Activated naive CD4-positive, alpha-beta T cell treated with anti-CD3 and anti-CD28 coated beads, Interleukin-2, amount 50 U/mL, for 24 hours (primary cell): ENCODE measurements around the gene MMP28.

Source experiments
- H3K27ac Mint-ChIP-seq: one replicate; pipeline ENCODE4 v1.8.0; 2021; ENCODE audit warnings: mild to moderate bottlenecking, mixed read lengths
- H3K27me3 Mint-ChIP-seq: one replicate; pipeline ENCODE4 v1.8.0; 2021; ENCODE audit warnings: mixed read lengths
- H3K36me3 Mint-ChIP-seq: one replicate; pipeline ENCODE4 v1.8.0; 2021; ENCODE audit warnings: mixed read lengths
- H3K4me1 Mint-ChIP-seq: one replicate; pipeline ENCODE4 v1.8.0; 2021; ENCODE audit warnings: mixed read lengths
- H3K4me3 Mint-ChIP-seq: one replicate; pipeline ENCODE4 v1.8.0; 2021; ENCODE audit warnings: mild to moderate bottlenecking, mixed read lengths
- H3K9me3 Mint-ChIP-seq: one replicate; pipeline ENCODE4 v1.8.0; 2021; ENCODE audit warnings: mixed read lengths

Gene MMP28

DNA sequence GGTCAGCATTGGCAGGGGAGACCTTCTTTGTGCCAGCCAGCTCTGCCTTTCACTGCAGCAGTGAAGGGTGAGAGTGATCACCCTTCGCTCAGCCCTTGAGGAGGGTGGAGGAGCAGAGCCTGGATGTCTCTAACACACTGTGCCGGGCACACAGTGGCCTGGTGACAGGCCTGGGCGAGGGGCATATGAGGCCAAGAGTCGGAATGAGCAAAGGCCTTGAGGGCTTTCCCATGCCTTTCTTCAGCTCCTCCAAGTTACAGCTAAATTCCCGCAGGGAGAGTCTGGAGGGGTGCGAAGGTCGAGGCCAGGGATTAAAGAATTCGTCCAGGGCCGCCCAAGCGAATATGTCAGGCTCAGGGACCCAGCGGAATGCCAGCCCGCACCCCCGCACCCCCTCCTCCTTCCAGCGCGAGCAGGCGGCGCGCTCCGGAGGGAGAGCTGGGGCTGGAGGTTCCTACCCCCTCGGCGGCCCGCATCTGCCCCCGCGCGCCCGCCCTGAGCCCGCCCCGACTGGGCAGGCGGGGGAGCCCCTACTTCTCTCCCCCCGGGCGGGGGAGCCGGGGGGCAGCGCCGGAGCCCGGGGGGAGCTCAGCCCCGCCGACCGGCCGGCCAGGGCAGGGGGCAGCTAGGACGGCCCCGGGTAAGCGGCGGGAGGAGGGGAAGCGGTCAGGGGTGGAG is 64.1 kb downstream of the MMP28 start, which contains the start of gene RASL10B:
TSS of gene RASL10B (plus strand) at position 401 of the 678 bp plus-strand sequence. CDS start 3,546 bp downstream, outside the sequence.
- Mint-ChIP-seq H3K4me1 (peaks cover 21% of the 10 kb centered on the region), H3K9me3 (no peaks in the 10 kb centered on the region), H3K27me3 (no peaks in the 10 kb centered on the region), H3K4me3 (peak within 1 kb of the TSS; percentile 85), H3K27ac (no peak within 1 kb of the TSS), H3K36me3 (no peaks in the 10 kb centered on the region)

DNA sequence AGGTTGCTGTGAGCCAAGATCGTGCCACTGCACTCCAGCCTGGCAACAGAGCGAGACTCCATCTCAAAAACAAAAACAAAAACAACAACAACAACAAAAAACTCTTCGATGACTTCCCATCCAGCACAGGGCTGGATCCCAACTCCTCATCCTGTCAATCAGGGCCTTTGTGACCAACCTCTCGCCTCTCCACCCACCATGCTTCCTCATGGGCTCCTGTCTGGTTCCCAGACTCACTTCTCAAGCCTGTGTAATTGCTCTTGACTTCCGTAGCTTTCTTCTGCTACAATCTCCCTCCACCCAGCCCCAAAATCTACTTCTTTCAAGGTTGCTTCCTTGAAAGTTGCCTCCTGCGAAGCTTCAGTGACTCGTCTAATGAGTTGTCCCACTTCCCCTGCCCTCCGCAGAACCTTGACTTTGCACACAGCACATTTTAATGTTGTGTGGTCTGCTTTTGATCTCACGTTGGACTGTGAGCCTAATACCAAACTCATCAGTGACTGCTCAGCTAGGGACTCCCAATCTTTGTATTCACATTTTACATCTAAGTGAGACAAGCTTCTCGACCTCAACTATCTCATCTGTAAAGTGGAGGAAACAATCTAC is 64.9 kb downstream of the MMP28 start:
- peak overlapping the region; percentile 85 for H3K4me3 Mint-ChIP-seq
- H3K4me1 Mint-ChIP-seq = peaks cover 21% of the 10 kb centered on the region
- no peaks in the 10 kb centered on the region for H3K9me3 Mint-ChIP-seq
- no peaks in the 10 kb centered on the region for H3K36me3 Mint-ChIP-seq
- no peaks in the 10 kb centered on the region for H3K27me3 Mint-ChIP-seq
- H3K27ac Mint-ChIP-seq = no peak overlapping the region

DNA sequence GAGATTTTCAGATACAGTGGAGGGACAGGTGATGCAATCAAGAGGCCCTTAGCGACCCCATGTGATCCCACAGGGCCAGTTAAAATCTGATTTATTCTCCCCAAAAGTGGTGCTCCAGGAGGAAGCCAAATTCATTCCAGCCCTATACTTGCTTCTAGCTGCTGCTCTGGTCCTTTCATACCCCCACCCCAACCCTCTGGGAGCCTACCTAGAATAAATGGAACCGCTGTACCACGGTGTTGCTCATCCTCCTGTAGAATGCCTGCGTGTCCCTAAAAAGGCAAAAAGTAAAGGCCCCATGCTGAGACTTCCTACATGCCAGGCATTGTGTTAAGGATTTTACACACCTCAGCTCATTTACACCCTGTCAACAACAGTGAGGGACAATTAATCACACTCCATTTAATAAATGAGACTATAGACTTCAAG is 66.0 kb downstream of the MMP28 start:
- Mint-ChIP-seq H3K27ac (no peak overlapping the region), H3K4me1 (peaks cover 21% of the 10 kb centered on the region), H3K36me3 (no peaks in the 10 kb centered on the region), H3K27me3 (no peaks in the 10 kb centered on the region), H3K9me3 (no peaks in the 10 kb centered on the region), H3K4me3 (peak overlapping the region; percentile 20)

DNA sequence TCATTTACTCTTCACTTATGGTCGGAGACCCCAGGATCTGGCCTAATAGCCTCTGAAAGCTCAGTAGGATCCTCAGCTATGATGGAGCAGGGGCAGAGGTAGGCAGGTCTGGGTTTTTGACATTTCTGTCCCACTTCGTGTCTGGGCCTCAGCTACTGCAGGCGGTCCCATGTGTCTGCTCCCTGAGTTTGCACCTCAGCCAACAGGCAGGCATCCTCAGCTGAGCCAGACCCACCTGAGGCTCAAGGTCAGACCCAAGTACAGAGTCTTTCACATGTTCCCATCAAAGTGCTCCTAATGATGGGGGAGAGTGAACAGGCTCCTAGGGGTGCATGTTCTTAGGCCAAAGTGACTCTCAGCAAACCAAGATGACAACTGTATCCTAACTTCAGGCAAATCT is 66.9 kb downstream of the MMP28 start:
- H3K36me3 Mint-ChIP-seq = peaks cover 3% of the 10 kb centered on the region
- no peaks in the 10 kb centered on the region for H3K27me3 Mint-ChIP-seq
- no peak overlapping the region for H3K4me3 Mint-ChIP-seq
- H3K9me3 Mint-ChIP-seq = no peaks in the 10 kb centered on the region
- H3K4me1 Mint-ChIP-seq = peaks cover 21% of the 10 kb centered on the region
- peak overlapping the region; percentile 30 for H3K27ac Mint-ChIP-seq

DNA sequence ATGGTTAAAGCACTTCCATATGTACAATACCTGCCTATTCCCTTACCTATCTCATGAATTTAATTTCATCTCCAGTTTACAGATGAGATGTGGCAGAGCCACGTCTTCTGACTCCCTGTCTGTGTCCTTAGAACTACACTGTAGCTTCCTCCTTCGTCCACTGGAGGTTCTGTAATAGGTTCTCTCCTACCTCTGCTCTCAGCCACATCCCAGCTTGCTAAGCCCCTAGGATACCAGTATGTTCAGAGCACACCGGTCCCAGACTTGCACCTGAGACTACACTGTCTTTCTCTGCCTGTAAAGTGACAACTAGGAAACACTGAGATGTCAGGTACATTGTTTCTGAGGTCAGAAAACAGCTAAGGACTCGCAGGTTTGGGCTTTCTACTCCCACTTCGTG is 67.8 kb downstream of the MMP28 start:
- no peaks in the 10 kb centered on the region for H3K9me3 Mint-ChIP-seq
- peaks cover 3% of the 10 kb centered on the region for H3K36me3 Mint-ChIP-seq
- no peak overlapping the region for H3K4me3 Mint-ChIP-seq
- no peaks in the 10 kb centered on the region for H3K27me3 Mint-ChIP-seq
- no peak overlapping the region for H3K27ac Mint-ChIP-seq
- H3K4me1 Mint-ChIP-seq = peaks cover 21% of the 10 kb centered on the region

DNA sequence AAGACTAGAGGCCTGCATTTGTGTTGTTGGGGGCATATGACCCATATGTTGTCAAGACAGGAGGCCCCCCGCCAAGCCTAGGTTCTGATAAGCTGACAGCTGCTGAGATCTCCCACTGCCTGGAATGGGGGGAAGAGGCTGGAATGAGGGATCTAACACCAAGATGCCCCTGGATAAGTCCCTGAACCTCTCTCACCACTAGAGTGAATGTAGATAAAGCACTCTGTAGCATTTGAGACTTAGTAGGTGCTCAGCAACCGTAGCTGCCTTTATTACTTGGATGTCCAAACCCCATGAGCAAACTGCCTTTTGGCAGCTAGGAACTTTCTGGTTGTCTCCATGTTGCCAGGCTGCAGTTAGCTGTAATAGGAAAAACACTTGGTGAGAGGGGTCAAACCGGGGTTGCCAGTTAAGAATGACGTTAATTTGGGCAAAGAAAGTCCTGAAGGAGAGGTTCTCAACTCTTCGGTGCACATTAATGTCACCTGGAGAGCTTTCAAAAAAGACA is 68.4 kb downstream of the MMP28 start:
- H3K9me3 Mint-ChIP-seq = no peaks in the 10 kb centered on the region
- H3K36me3 Mint-ChIP-seq = peaks cover 3% of the 10 kb centered on the region
- H3K4me1 Mint-ChIP-seq = peaks cover 18% of the 10 kb centered on the region
- no peaks in the 10 kb centered on the region for H3K27me3 Mint-ChIP-seq
- H3K4me3 Mint-ChIP-seq = no peak overlapping the region
- no peak overlapping the region for H3K27ac Mint-ChIP-seq

DNA sequence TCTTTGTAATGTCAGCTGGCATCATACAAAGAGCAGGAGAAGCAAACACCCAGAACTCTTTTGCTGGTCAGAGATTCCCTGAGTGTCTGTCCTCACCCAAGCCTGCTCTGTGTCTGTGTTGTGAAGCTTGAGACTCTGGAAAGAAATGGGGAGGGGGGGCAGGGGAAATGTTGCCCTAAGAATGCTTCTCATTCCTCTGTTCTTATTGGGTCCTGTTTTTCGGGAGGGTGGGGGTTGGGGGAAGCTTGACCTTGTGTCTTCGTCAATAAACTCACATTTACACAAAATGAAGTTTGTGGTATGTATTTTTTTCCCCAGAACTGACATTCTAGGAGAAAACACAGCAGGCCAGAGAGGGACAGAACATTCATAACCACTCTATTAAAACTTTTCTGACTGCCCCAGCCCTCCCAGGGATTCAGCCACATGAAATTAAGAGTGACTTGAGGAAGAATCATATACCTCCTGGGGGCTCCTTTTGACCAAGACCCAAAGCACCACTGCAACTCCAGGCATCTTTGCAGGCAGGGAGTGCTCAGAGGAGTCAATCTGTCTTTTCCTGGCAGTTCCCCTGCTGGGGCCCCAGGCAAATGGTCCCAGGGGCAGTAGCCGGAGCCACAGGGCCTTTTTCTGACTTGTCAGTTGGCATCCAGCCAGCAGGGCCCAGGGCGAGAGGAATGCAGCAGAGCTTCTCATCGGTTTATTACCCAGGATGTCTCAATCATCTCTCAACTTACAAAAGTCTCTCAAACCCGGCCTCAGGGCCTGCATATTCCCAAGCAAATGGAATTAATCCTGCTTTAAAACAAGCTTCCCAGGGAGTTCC is 69.1 kb downstream of the MMP28 start:
- H3K36me3 Mint-ChIP-seq = peaks cover 3% of the 10 kb centered on the region
- H3K9me3 Mint-ChIP-seq = no peaks in the 10 kb centered on the region
- H3K27ac Mint-ChIP-seq = no peak overlapping the region
- no peak overlapping the region for H3K4me3 Mint-ChIP-seq
- peaks cover 18% of the 10 kb centered on the region for H3K4me1 Mint-ChIP-seq
- H3K27me3 Mint-ChIP-seq = no peaks in the 10 kb centered on the region

DNA sequence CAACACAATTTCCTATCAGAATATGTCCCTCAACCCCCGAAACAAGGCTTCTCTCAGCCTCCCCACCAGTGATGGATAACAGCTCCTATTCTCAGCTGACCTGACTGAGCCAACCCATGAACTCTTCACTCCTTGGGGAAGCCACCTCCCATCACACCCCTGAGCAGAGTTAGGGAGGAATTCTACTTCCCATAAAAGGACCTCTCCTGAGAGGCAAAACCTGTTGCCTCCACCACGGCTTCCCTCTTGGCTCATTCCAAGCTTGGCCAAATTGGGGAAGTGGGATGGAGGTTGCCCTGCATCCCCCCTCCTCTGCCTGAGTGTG is 69.7 kb downstream of the MMP28 start:
- Mint-ChIP-seq H3K36me3 (peaks cover 4% of the 10 kb centered on the region), H3K27ac (no peak overlapping the region)

DNA sequence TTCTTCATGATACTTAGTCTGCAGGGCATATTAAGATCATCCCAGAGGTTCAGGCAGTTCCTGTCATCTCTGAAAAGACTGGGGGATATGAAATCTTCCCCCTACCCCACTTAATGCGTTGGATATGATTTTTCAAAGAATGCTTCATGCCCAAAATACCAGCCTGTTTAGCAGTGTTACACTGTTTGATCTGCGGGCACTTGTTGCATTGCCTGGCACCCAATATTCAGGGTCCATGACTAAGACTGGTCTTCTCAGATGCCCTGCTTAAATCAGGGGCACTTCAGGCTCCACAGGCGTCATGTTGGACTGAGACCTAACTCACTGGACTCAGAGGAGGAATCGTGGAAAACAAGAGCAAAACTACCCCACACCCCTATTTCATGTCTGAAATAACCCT is 70.4 kb downstream of the MMP28 start:
- Mint-ChIP-seq H3K36me3 (peaks cover 7% of the 10 kb centered on the region), H3K4me1 (peaks cover 6% of the 10 kb centered on the region), H3K27ac (no peak overlapping the region), H3K27me3 (no peaks in the 10 kb centered on the region), H3K9me3 (no peaks in the 10 kb centered on the region), H3K4me3 (no peak overlapping the region)

More for the DNA sequence above, 69.7 kb downstream of the MMP28 start:
- Mint-ChIP-seq H3K27me3 (no peaks in the 10 kb centered on the region), H3K4me1 (peaks cover 12% of the 10 kb centered on the region), H3K4me3 (no peak overlapping the region), H3K9me3 (no peaks in the 10 kb centered on the region)

DNA sequence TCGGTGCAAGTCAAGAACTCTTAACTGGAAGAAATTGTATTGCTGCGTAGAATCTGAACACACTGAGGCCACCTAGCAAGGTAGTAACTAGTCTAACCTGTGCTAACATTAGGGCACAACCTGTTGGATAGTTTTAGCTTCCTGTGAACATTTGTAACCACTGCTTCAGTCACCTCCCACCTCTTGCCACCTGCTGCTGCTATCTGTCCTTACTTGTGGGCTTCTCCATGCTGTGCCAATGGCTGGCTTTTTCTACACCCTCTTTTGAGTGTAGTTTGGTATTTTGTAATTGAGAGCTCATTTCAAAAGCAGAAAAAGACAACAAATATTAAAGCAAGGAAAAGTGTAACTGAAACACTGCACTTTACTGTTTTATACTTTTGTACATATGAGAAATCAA is 71.7 kb downstream of the MMP28 start:
- Mint-ChIP-seq H3K27me3 (no peaks in the 10 kb centered on the region), H3K27ac (no peak overlapping the region), H3K9me3 (no peaks in the 10 kb centered on the region), H3K4me3 (no peak overlapping the region), H3K4me1 (no peaks in the 10 kb centered on the region), H3K36me3 (peaks cover 8% of the 10 kb centered on the region)

DNA sequence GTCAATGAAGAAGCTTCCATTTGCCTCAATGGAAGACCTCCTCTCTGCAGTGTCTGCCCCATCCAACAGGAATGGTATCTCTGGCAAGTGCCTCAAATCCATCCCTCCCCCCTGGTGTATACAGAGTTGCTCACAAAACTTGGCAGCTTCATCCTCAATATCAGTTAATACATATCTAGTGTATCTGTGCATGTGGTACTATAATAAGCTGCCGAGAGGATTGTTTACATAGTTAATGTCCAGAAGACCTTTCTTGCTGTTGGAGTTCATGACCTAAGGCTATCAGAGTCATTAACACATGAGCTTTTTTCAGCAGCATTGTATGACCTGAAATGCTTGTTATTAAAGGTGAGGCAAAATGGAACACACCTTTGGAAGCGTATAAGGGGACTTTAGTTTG is 78.0 kb downstream of the MMP28 start:
- peaks cover 4% of the 10 kb centered on the region for H3K36me3 Mint-ChIP-seq
- H3K4me1 Mint-ChIP-seq = no peaks in the 10 kb centered on the region
- no peaks in the 10 kb centered on the region for H3K9me3 Mint-ChIP-seq
- no peaks in the 10 kb centered on the region for H3K27me3 Mint-ChIP-seq
- no peak overlapping the region for H3K4me3 Mint-ChIP-seq
- no peak overlapping the region for H3K27ac Mint-ChIP-seq

DNA sequence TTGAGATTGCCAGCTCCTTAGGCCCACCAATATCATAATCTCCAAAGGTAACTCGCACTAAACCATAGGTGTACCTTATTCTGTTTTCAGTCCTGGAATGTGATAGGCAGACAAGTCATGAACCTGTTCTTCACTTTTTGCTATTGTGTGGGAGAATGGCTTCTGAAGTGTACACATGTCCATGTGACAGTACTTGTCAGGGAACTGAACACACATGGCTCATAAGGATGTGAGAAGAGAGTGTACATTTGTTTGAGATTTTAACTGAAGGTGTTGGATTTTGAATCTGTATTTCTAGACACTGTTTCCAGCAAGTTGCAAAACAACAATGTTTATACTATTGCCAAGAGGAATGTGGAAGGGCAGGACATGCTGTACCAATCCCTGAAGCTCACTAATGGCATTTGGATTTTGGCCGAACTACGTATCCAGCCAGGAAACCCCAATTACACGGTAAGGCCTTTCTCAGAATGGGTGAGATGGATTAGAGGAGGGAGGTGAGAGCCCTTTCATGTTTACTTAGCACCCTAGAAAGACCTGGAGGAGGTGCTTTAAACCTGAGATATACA is 78.5 kb downstream of the MMP28 start:
- Mint-ChIP-seq H3K4me3 (no peak overlapping the region), H3K27me3 (no peaks in the 10 kb centered on the region), H3K36me3 (peaks cover 4% of the 10 kb centered on the region), H3K27ac (no peak overlapping the region), H3K4me1 (peaks cover 3% of the 10 kb centered on the region), H3K9me3 (no peaks in the 10 kb centered on the region)

DNA sequence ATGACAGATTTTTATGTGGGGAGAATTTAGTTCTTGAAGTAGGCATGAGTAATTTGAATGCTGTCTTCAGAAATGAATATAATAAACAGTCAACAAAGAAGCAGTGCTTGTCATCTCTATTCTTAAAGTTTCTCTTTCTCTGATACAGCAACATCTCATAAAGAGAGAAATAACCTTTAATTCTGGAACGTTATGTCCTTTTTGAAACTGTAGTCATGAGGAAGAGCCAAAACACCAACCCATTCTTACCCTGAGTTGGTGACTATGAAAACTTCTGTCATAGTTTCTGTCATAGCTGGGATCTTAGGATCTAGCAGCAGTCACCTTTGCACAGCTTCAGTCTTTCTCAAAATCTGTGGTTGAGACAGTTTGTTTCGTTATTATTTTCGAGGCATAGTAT is 79.3 kb downstream of the MMP28 start:
- Mint-ChIP-seq H3K4me1 (peaks cover 8% of the 10 kb centered on the region), H3K27ac (no peak overlapping the region), H3K9me3 (no peaks in the 10 kb centered on the region), H3K36me3 (peaks cover 4% of the 10 kb centered on the region), H3K27me3 (no peaks in the 10 kb centered on the region), H3K4me3 (no peak overlapping the region)
